ENCODE measurements around the gene SRXN1. TPM values are rescaled to one million over a fixed set of nuclear protein-coding genes. Genes with fewer than 3 reads are reported as not detected.

SRXN1 gene
- polyA plus RNA-seq, 1 donor from 2014 or later, result 6.9 TPM

- Histone ChIP-seq H3K79me2 (replicated peaks; ENCODE audit: insufficient read depth, low read length) (no peaks in the 10 kb centered on the region), H3F3A (ENCODE audit: insufficient read depth, low read length, poor library complexity, severe bottlenecking) (no peaks in the 10 kb centered on the region), H3K36me3 (ENCODE audit: insufficient read depth, low read length) (no peaks in the 10 kb centered on the region), H2AFZ (ENCODE audit: low read depth, low read length) (no peak overlapping the region), H4K20me1 (ENCODE audit: insufficient read depth) (no peaks in the 10 kb centered on the region), H3K4me2 (ENCODE audit: low read length) (no peak overlapping the region), H3K27ac (ENCODE audit: low read length) (no peak overlapping the region), H3K27me3 (ENCODE audit: insufficient read depth, low read depth, low read length) (no peaks in the 10 kb centered on the region), H3K9me3 (ENCODE audit: low read length) (peaks cover 6% of the 10 kb centered on the region), H3K9me2 (ENCODE audit: insufficient read depth, low read length) (no peaks in the 10 kb centered on the region), H3K9ac (ENCODE audit: low read length) (no peak overlapping the region), H3K4me3 (ENCODE audit: low read length) (no peak overlapping the region)
- TF ChIP-seq MXI1 (conservative IDR thresholded peaks at IDR 0.05; ENCODE audit: poor library complexity, severe bottlenecking) (no peak), REST (IDR thresholded peaks at IDR 0.05; ENCODE audit: borderline replicate concordance) (no peak), RAD21 (conservative IDR thresholded peaks at IDR 0.05) (no peak)
Measured at GRCh38 chr20:621125-621756, 31.8 kb downstream of the SRXN1 start.

GRCh38 chr20:620246-620645 lies 32.8 kb downstream of the SRXN1 start:
- Histone ChIP-seq H2AFZ (ENCODE audit: low read depth, low read length) (no peak overlapping the region), H3K9ac (ENCODE audit: low read length) (no peak overlapping the region), H3K4me3 (ENCODE audit: low read length) (no peak overlapping the region), H3K4me2 (ENCODE audit: low read length) (no peak overlapping the region), H3K9me3 (ENCODE audit: low read length) (peaks cover 6% of the 10 kb centered on the region), H3K36me3 (ENCODE audit: insufficient read depth, low read length) (no peaks in the 10 kb centered on the region), H3K27ac (ENCODE audit: low read length) (no peak overlapping the region), H3K9me2 (ENCODE audit: insufficient read depth, low read length) (no peaks in the 10 kb centered on the region), H3K79me2 (replicated peaks; ENCODE audit: insufficient read depth, low read length) (no peaks in the 10 kb centered on the region), H3F3A (ENCODE audit: insufficient read depth, low read length, poor library complexity, severe bottlenecking) (no peaks in the 10 kb centered on the region), H3K27me3 (ENCODE audit: insufficient read depth, low read depth, low read length) (no peaks in the 10 kb centered on the region), H4K20me1 (ENCODE audit: insufficient read depth) (no peaks in the 10 kb centered on the region)
- TF ChIP-seq EP300 (conservative IDR thresholded peaks at IDR 0.05; ENCODE audit: poor library complexity, severe bottlenecking) (no peak), CTCF (IDR thresholded peaks at IDR 0.05; ENCODE audit: poor library complexity, severe bottlenecking) (no peak), RAD21 (conservative IDR thresholded peaks at IDR 0.05) (no peak), TAF1 (IDR thresholded peaks at IDR 0.05; ENCODE audit: low read depth) (no peak), SMC3 (conservative IDR thresholded peaks at IDR 0.05; ENCODE audit: poor library complexity) (no peak), POLR2AphosphoS5 (IDR thresholded peaks at IDR 0.05) (no peak), REST (IDR thresholded peaks at IDR 0.05; ENCODE audit: borderline replicate concordance) (no peak), EZH2 (IDR thresholded peaks at IDR 0.05; ENCODE audit: borderline replicate concordance, insufficient read depth, low read length, poor library complexity, severe bottlenecking) (no peak), MXI1 (conservative IDR thresholded peaks at IDR 0.05; ENCODE audit: poor library complexity, severe bottlenecking) (no peak)
